GM12873 (cell line): ENCODE measurements around the gene EHBP1.

ENCODE experiments used
- TF ChIP-seq, protein P1 (sequence below): IDR thresholded peaks from 2 replicates; pipeline ENCODE4 v1.5.1; 2012; ENCODE audit warnings: low read depth, mild to moderate bottlenecking, moderate library complexity, low read length, control low read depth; ENCODE audit not compliant: insufficient read depth; ENCODE audit errors: missing control alignments

The EHBP1 gene

GRCh38 chr2:63055226-63056106, 350.0 kb downstream of the EHBP1 start:
- TF ChIP-seq, protein P1, sequence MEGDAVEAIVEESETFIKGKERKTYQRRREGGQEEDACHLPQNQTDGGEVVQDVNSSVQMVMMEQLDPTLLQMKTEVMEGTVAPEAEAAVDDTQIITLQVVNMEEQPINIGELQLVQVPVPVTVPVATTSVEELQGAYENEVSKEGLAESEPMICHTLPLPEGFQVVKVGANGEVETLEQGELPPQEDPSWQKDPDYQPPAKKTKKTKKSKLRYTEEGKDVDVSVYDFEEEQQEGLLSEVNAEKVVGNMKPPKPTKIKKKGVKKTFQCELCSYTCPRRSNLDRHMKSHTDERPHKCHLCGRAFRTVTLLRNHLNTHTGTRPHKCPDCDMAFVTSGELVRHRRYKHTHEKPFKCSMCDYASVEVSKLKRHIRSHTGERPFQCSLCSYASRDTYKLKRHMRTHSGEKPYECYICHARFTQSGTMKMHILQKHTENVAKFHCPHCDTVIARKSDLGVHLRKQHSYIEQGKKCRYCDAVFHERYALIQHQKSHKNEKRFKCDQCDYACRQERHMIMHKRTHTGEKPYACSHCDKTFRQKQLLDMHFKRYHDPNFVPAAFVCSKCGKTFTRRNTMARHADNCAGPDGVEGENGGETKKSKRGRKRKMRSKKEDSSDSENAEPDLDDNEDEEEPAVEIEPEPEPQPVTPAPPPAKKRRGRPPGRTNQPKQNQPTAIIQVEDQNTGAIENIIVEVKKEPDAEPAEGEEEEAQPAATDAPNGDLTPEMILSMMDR, result no peak

GRCh38 chr2:63056107-63057050, 350.9 kb downstream of the EHBP1 start:
- TF ChIP-seq, protein P1, result no peak

DNA sequence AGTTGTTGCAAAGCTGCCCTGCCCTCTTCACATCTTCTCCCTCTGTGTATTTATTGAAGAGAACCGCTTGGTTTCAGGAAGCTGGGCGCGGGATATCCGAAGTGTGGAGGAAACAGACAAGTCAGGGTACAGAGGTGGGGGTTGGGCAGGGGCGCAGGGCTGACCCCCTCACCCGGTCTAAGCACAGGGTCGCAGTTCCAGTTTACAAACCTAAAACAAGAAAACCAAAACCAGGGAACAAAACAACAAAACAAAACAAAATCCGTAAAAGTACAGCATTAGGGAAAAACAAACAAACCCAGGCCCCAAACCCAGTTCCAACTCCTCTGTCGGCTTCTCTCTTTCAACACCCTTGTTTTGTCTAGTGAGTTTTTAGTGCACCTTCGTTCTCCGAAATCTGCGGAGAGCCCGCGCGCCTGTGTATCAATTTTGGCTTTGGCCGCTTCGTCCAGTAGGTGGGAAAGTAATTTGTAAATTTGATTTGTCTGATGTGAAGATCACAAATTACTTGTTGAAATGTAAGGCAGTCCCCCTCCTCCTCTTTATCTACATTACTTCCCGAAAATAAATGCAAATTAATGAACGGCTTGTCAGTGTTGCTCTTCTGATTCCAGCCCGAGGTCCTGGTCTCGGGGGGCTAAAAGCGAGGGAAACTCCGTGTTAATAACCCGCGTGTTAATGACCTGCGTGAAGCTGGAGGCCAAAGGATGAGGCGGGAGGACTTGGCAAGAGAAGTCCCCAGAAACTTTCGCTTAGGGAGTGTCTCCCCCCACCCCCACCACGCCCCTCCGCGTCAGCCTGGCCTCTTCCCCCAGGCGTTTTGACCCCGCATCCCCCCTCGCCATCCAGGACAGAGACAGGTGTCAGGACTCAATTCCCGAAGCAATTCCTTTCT, 352.0 kb downstream of the EHBP1 start:
- TF ChIP-seq, protein P1, result no peak

- TF ChIP-seq, protein P1, result no peak
Measured at GRCh38 chr2:63058144-63058920, 352.8 kb downstream of the EHBP1 start.

DNA sequence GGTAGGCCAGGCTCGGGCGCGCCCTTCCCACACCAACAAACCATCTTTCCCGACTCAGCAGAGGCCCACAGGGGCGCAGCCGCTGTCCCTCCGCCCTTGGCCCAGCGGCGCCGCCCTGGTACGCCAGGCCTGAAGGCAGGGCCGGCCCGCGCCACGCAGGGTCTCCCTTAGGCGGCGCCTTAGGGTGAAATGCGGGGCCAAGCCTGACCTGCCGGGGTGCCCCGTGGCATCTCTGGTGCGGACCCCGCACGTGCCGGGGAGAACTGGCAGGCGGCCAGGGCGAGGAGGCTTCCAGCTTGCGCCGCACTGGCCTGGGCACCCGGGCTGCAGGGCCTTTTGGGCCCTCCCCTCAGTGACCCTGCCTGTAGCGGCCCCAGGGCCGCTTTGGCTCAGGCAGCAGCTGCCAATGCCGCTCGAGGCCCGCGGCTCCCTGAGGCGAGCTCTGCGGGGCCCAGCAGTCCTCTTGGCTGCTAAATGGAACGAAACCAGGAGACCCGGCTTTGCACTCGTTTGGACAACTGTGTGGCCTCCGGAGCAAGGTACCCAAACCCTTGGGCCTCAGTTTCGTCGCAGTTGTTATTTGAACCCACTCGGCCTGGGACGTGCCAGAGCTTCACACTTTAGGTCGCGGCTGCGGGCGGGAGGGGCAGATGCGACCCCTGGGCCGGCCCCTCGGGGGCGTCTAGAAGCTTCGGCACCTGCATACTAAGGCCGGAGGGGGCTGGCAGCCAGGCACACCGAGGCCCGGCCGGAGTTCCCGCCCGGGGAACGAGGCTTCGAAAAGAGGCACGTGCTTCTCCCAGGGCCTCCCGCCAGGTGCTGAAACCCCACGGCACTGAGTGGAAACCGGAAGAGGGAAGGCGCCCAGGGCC, 353.6 kb downstream of the EHBP1 start:
- TF ChIP-seq, protein P1, result no peak
